NCI-H524 (cell line): ENCODE data around the gene KIRREL1.
A peak's percentile ranks its signal among the peaks of the same experiment; 100 is the strongest.
"Not testable (repeated sequence)": the region's sequence is repeated elsewhere in the genome, so short reads cannot be mapped to it uniquely, and the experiment has no call there.

Experiments used
- DNase-seq, 2 experiments: peaks; one replicate each; lab custom pipeline; 2025; lab: John Stamatoyannopoulos, UW

Gene KIRREL1

GRCh38 chr1:158105352-158106095 lies 112.1 kb downstream of the KIRREL1 start:
- no peak for DNase-seq

GRCh38 chr1:158107916-158108315 lies 114.5 kb downstream of the KIRREL1 start:
- DNase-seq: no peak

GRCh38 chr1:158112994-158113758 lies 119.7 kb downstream of the KIRREL1 start:
- DNase-seq: peak in 1 of 2 experiments; percentile 34

GRCh38 chr1:158113759-158114127 lies 120.3 kb downstream of the KIRREL1 start:
- DNase-seq: no peak

GRCh38 chr1:158115126-158115525 lies 121.7 kb downstream of the KIRREL1 start:
- DNase-seq: no peak

- DNase-seq: no peak
Observed at GRCh38 chr1:158116311-158117167, 123.1 kb downstream of the KIRREL1 start.

GRCh38 chr1:158117854-158118704 lies 124.6 kb downstream of the KIRREL1 start:
- DNase-seq: peak in 1 of 2 experiments; percentile 32

GRCh38 chr1:158118713-158119402 lies 125.4 kb downstream of the KIRREL1 start:
- no peak for DNase-seq

- DNase-seq: no peak
Observed at GRCh38 chr1:158119976-158120653, 126.7 kb downstream of the KIRREL1 start.

- DNase-seq: peak; percentile 31 to 48
Observed at GRCh38 chr1:158121604-158122254, 128.3 kb downstream of the KIRREL1 start.

- no peak for DNase-seq
Observed at GRCh38 chr1:158122833-158123388, 129.5 kb downstream of the KIRREL1 start.

- DNase-seq: no peak
Observed at GRCh38 chr1:158124034-158124433, 130.6 kb downstream of the KIRREL1 start.

- peak; percentile 55 to 83 for DNase-seq
Observed at GRCh38 chr1:158124999-158125398, 131.6 kb downstream of the KIRREL1 start.

GRCh38 chr1:158126425-158126824 lies 133.0 kb downstream of the KIRREL1 start:
- no peak for DNase-seq

- DNase-seq: not testable (repeated sequence)
Observed at GRCh38 chr1:158128531-158128930, 135.1 kb downstream of the KIRREL1 start.

- DNase-seq: no peak
Observed at GRCh38 chr1:158131217-158131616, 137.8 kb downstream of the KIRREL1 start.

- DNase-seq: no peak
Observed at GRCh38 chr1:158140764-158141192, 147.3 kb downstream of the KIRREL1 start.

GRCh38 chr1:158145173-158145719 lies 151.8 kb downstream of the KIRREL1 start:
- no peak for DNase-seq

GRCh38 chr1:158146165-158146564 lies 152.7 kb downstream of the KIRREL1 start:
- no peak for DNase-seq
